NCI-H128 (cell line): ENCODE measurements around the gene ZNF365.
"Not testable (repeated sequence)": the region's sequence is repeated elsewhere in the genome, so short reads cannot be mapped to it uniquely, and the experiment has no call there.

Source experiments
- DNase-seq: peaks from one replicate; lab custom pipeline; 2025; ENCODE audit not compliant: unreplicated experiment; lab: John Stamatoyannopoulos, UW

The ZNF365 gene

GRCh38 chr10:62410934-62411333 lies 36.8 kb downstream of the ZNF365 start:
- DNase-seq = not testable (repeated sequence)

- no peak for DNase-seq
Observed at GRCh38 chr10:62413048-62413447, 38.9 kb downstream of the ZNF365 start.

- DNase-seq = no peak
Observed at GRCh38 chr10:62413652-62414051, 39.5 kb downstream of the ZNF365 start.

- DNase-seq = no peak
Observed at GRCh38 chr10:62414359-62414758, 40.2 kb downstream of the ZNF365 start.

- no peak for DNase-seq
Observed at GRCh38 chr10:62422068-62422590, 48.0 kb downstream of the ZNF365 start.

- no peak for DNase-seq
Observed at GRCh38 chr10:62424026-62424425, 49.9 kb downstream of the ZNF365 start.

GRCh38 chr10:62426086-62426485 lies 51.9 kb downstream of the ZNF365 start:
- DNase-seq = no peak

GRCh38 chr10:62426600-62426999 lies 52.4 kb downstream of the ZNF365 start:
- no peak for DNase-seq

- no peak for DNase-seq
Observed at GRCh38 chr10:62430881-62431280, 56.7 kb downstream of the ZNF365 start.

GRCh38 chr10:62433181-62433692 lies 59.1 kb downstream of the ZNF365 start:
- no peak for DNase-seq

GRCh38 chr10:62433901-62434300 lies 59.7 kb downstream of the ZNF365 start:
- no peak for DNase-seq

GRCh38 chr10:62437696-62438095 lies 63.5 kb downstream of the ZNF365 start:
- no peak for DNase-seq

- no peak for DNase-seq
Observed at GRCh38 chr10:62442006-62442405, 67.8 kb downstream of the ZNF365 start.

- no peak for DNase-seq
Observed at GRCh38 chr10:62442894-62443669, 68.9 kb downstream of the ZNF365 start.

- DNase-seq = no peak
Observed at GRCh38 chr10:62443866-62444265, 69.7 kb downstream of the ZNF365 start.

- no peak for DNase-seq
Observed at GRCh38 chr10:62446627-62447026, 72.5 kb downstream of the ZNF365 start.

- DNase-seq = no peak
Observed at GRCh38 chr10:62450912-62451610, 76.9 kb downstream of the ZNF365 start.

GRCh38 chr10:62451611-62451975 lies 77.4 kb downstream of the ZNF365 start:
- DNase-seq = no peak
